Tibial nerve (tissue), 4 donors: ENCODE measurements around the gene CLASP1.

Source experiments
- CTCF ChIP-seq, 5 experiments: fragments of 200-600 bp in 3 of 5; fragments of 450-650 bp in 2 of 5; sonication (generic) in 3 of 5; IDR thresholded peaks; one replicate each; pipeline ENCODE4 v1.5.1; 2016 to 2019; ENCODE audit warnings: antibody characterized with exemption in 5 of 5, mild to moderate bottlenecking in 3 of 5, moderate library complexity in 2 of 5
- EP300 ChIP-seq, 2 donors: sonication (generic); formaldehyde crosslinking; IDR thresholded peaks; one replicate each; pipeline ENCODE4 v1.6.1; 2017; ENCODE audit warnings: antibody characterized with exemption in 2 of 2, mild to moderate bottlenecking in 1 of 2
- POLR2A ChIP-seq, 2 donors: fragments of 450-650 bp; IDR thresholded peaks; one replicate each; pipeline ENCODE4 v1.6.1; 2017; ENCODE audit warnings: antibody characterized with exemption in 2 of 2, mild to moderate bottlenecking in 2 of 2, moderate library complexity in 2 of 2

GRCh38 chr2:121694398-121695170 is 45.3 kb upstream of the CLASP1 start:
- no peak for TF ChIP-seq POLR2A (IDR thresholded peaks at IDR 0.05)
- no peak for TF ChIP-seq CTCF (IDR thresholded peaks at IDR 0.05)
- TF ChIP-seq EP300 (IDR thresholded peaks at IDR 0.05) = no peak
